PC-9 (cell line): ENCODE data around the gene SURF4.

Source experiments
- CTCF ChIP-seq: fragments of 200-600 bp; sonication (generic); conservative IDR thresholded peaks from 2 replicates; pipeline ENCODE4 v1.6.1; 2017; ENCODE audit warnings: mixed run types, antibody characterized with exemption, mild to moderate bottlenecking, moderate library complexity
- EZH2 ChIP-seq: fragments of 200-600 bp; sonication (generic); IDR thresholded peaks from 2 replicates; pipeline ENCODE4 v1.8.0; 2017; ENCODE audit warnings: antibody characterized with exemption, low read depth

- no peak for TF ChIP-seq CTCF
- TF ChIP-seq EZH2: no peak
Measured at GRCh38 chr9:133374612-133375115, 1.2 kb downstream of the SURF4 start.
